PC-3 (cell line): ENCODE results near the gene RTKN. TPM values are rescaled to one million over a fixed set of nuclear protein-coding genes. Genes with fewer than 3 reads are reported as not detected.

ENCODE experiments used
- ATAC-seq: fragments of 200-7000 bp; cut with Tn5 transposase; 2 replicates; pipeline ENCODE4 v1.9.1; 2020; ENCODE audit warnings: mild to moderate bottlenecking, moderate library complexity
- BruUV-seq: library from RNA; stranded (reverse); fragments of 400-500 nt; replicated peaks from 2 replicates; lab custom pipeline; 2021; lab: Mats Ljungman, UMichigan
- CTCF ChIA-PET: fragments of 300-600 bp; sonication (Branson Sonifier 250); formaldehyde crosslinking; loops from one replicate; lab custom pipeline; 2022; ENCODE audit warnings: antibody characterized with exemption; lab: Charles Lee
- POLR2A ChIA-PET: fragments of 300-600 bp; sonication (Branson Sonifier 250); formaldehyde crosslinking; loops from one replicate; lab custom pipeline; 2022; ENCODE audit warnings: antibody characterized with exemption; ENCODE audit not compliant: unreplicated experiment; lab: Charles Lee
- DNase-seq: peaks from one replicate; pipeline ENCODE4 v3.0.0-alpha.2; 2015
- H2AFZ ChIP-seq: fragments of 300-600 bp; sonication (generic); 2 replicates; pipeline ENCODE4 v1.6.0; 2016; ENCODE audit warnings: antibody characterized with exemption, low read length
- H3F3A ChIP-seq: fragments of 300-600 bp; sonication (generic); one replicate; pipeline ENCODE4 v1.6.0; 2017; ENCODE audit warnings: antibody characterized with exemption, low read length, control low read depth, mild to moderate bottlenecking; ENCODE audit not compliant: unreplicated experiment
- H3K27ac ChIP-seq: fragments of 300-600 bp; sonication (generic); 2 replicates; pipeline ENCODE4 v1.5.1; 2016; ENCODE audit warnings: mild to moderate bottlenecking, low read length
- H3K27me3 ChIP-seq: fragments of 300-600 bp; sonication (generic); 2 replicates; pipeline ENCODE4 v1.6.1; 2016; ENCODE audit warnings: low read length, mixed read lengths
- H3K36me3 ChIP-seq: fragments of 300-600 bp; sonication (generic); 2 replicates; pipeline ENCODE4 v1.6.1; 2016; ENCODE audit warnings: low read depth, mixed run types, low read length, mixed read lengths
- H3K4me1 ChIP-seq: fragments of 300-600 bp; sonication (generic); 2 replicates; pipeline ENCODE4 v1.5.1; 2016; ENCODE audit warnings: low read length; ENCODE audit not compliant: insufficient read depth
- H3K4me2 ChIP-seq: fragments of 300-600 bp; sonication (generic); 2 replicates; pipeline ENCODE4 v1.6.0; 2016; ENCODE audit warnings: low read length
- H3K4me3 ChIP-seq: fragments of 300-600 bp; sonication (generic); 2 replicates; pipeline ENCODE4 v1.5.1; 2016; ENCODE audit warnings: mild to moderate bottlenecking, low read length, mixed read lengths
- H3K79me2 ChIP-seq: fragments of 300-600 bp; sonication (generic); 2 replicates; pipeline ENCODE4 v1.6.1; 2017; ENCODE audit warnings: low read length, mixed read lengths
- H3K9ac ChIP-seq: fragments of 300-600 bp; sonication (generic); 2 replicates; pipeline ENCODE4 v1.6.0; 2016; ENCODE audit warnings: mild to moderate bottlenecking, low read length
- H3K9me2 ChIP-seq: fragments of 300-600 bp; sonication (generic); replicated peaks from 2 replicates; pipeline ENCODE4 v1.6.1; 2016; ENCODE audit warnings: mixed run types, low read length, mixed read lengths
- H3K9me3 ChIP-seq: fragments of 300-600 bp; sonication (generic); 2 replicates; pipeline ENCODE4 v1.6.1; 2016; ENCODE audit warnings: low read length, mixed read lengths
- H4K20me1 ChIP-seq: fragments of 300-600 bp; sonication (generic); 2 replicates; pipeline ENCODE4 v1.6.1; 2016; ENCODE audit warnings: low read length, mixed read lengths
- CTCF ChIP-seq: fragments of 300-600 bp; sonication (generic); conservative IDR thresholded peaks from 2 replicates; pipeline ENCODE4 v1.5.1; 2017; ENCODE audit warnings: antibody characterized with exemption, low read depth, mild to moderate bottlenecking, low read length
- EZH2 ChIP-seq: fragments of 300-600 bp; sonication (generic); IDR thresholded peaks from one replicate; pipeline ENCODE4 v1.6.1; 2017; ENCODE audit warnings: antibody characterized with exemption, mild to moderate bottlenecking, low read length; ENCODE audit not compliant: unreplicated experiment
- EZH2phosphoT487 ChIP-seq: fragments of 300-600 bp; sonication (generic); IDR thresholded peaks from 2 replicates; pipeline ENCODE4 v1.6.1; 2018; ENCODE audit warnings: mild to moderate bottlenecking, antibody characterized with exemption, low read length, borderline replicate concordance
- intact Hi-C: fragments of 100-400 bp; cut with micrococcal nuclease; formaldehyde crosslinking; loops from 2 replicates; pipeline ENCODE4 v1.9.0; 2023
- total RNA-seq: library from RNA; depleted of rRNA; stranded (reverse); fragments of >200 nt; gene quantifications from 2 replicates; pipeline ENCODE4 v1.2.3, GENCODE V29; 2014

The RTKN gene
- total RNA-seq, 1 experiment from 2014 or later = 90.5 TPM

- Histone ChIP-seq H3K9me3 (no peaks in the 10 kb centered on the region), H2AFZ (peak within 1 kb of the TSS; percentile 97), H3K27ac (peak within 1 kb of the TSS; percentile 46), H4K20me1 (no peaks in the 10 kb centered on the region), H3K4me1 (peaks cover 24% of the 10 kb centered on the region), H3K27me3 (no peaks in the 10 kb centered on the region), H3K4me2 (peak within 1 kb of the TSS; percentile 91), H3K79me2 (peaks cover 50% of the 10 kb centered on the region), H3K4me3 (peak within 1 kb of the TSS; percentile 84), H3K36me3 (peaks cover 2% of the 10 kb centered on the region; the same call in 1 of the 2 replicates), H3K9me2 (no peaks in the 10 kb centered on the region), H3K9ac (peak within 1 kb of the TSS; percentile 84), H3F3A (no peaks in the 10 kb centered on the region)
- DNase-seq (peak; percentile 94), ATAC-seq (peak; percentile 90)
- ChIA-PET POLR2A (no interaction called here), CTCF (interaction anchor here (0.8 to 1.3 kb wide), 2 partner anchors 31 to 49 kb away, joined by 5 to 7 read pairs; partner anchors contain the start of gene TLX2)
- TF ChIP-seq EZH2phosphoT487 = no peak
- no peak for TF ChIP-seq EZH2
- TF ChIP-seq CTCF = peak; percentile 95
- TSS peak; percentile 95 for BruUV-seq
- intact Hi-C loops = loop anchor here (1.0 kb wide), 6 partner anchors 15 to 104 kb away; partner anchors contain the start of genes AUP1, HTRA2, INO80B and PCGF1
Measured at GRCh38 chr2:74482801-74483674, 41.3 kb upstream of the RTKN start, which contains the start of the genes CCDC142 and TTC31. Gene CCDC142, minus strand, starts transcription at chr2:74482998. Its CDS starts 161 bp downstream, at chr2:74482837. Gene TTC31, plus strand, starts transcription at chr2:74483081. Its CDS starts 15 bp downstream, at chr2:74483096.

GRCh38 chr2:74481961-74482800, 40.4 kb upstream of the RTKN start:
- CTCF ChIA-PET = interaction anchor here (1.3 kb wide), 1 partner anchor 50 kb away, joined by 5 read pairs; no protein-coding TSS in a partner anchor
- POLR2A ChIA-PET = no interaction called here
- Histone ChIP-seq H4K20me1 (no peaks in the 10 kb centered on the region), H3K79me2 (peaks cover 50% of the 10 kb centered on the region), H3K36me3 (peaks cover 5% of the 10 kb centered on the region; the same call in 1 of the 2 replicates), H3K9ac (peak overlapping the region; percentile 84), H3F3A (no peaks in the 10 kb centered on the region), H3K9me3 (no peaks in the 10 kb centered on the region), H3K4me3 (peak overlapping the region; percentile 84), H3K27me3 (no peaks in the 10 kb centered on the region), H3K4me1 (peaks cover 20% of the 10 kb centered on the region), H3K9me2 (no peaks in the 10 kb centered on the region), H2AFZ (peak overlapping the region; percentile 97), H3K4me2 (peak overlapping the region; percentile 91), H3K27ac (peak overlapping the region; percentile 46)
- TF ChIP-seq EZH2 (no peak), CTCF (no peak), EZH2phosphoT487 (no peak)
- BruUV-seq = no TSS peak
- intact Hi-C loops = loop anchor here (1.0 kb wide), 1 partner anchor 27 kb away; the partner anchor contains the start of gene INO80B
- DNase-seq = peak; percentile 37
- peak; percentile 41 for ATAC-seq
